CD14-positive monocyte (primary cell): ENCODE measurements around the gene TNFAIP8L1. TPM values are rescaled to one million over a fixed set of nuclear protein-coding genes. Genes with fewer than 3 reads are reported as not detected.

ENCODE experiments used
- DNase-seq, 3 donors: peaks; one replicate each; pipeline ENCODE4 v3.0.0-alpha.2; 2011 to 2022
- H2AFZ ChIP-seq: 2 replicates; pipeline ENCODE4 v1.6.0; 2012; ENCODE audit warnings: mild to moderate bottlenecking, low read depth, low read length, inconsistent platforms; ENCODE audit not compliant: insufficient read depth, poor library complexity, severe bottlenecking
- H3K27ac ChIP-seq, 2 donors: 1 replicate in 1 of 2; 2 replicates in 1 of 2; pipeline ENCODE4 v1.5.1; 2012 to 2013; ENCODE audit warnings: low read length in 2 of 2, control low read depth in 1 of 2, inconsistent platforms in 1 of 2, low read depth in 1 of 2, mild to moderate bottlenecking in 1 of 2
- H3K27me3 ChIP-seq, 2 donors: one replicate each; pipeline versions ENCODE4 v1.6.0 to v1.6.1; 2011 to 2013; ENCODE audit warnings: low read length in 2 of 2; ENCODE audit not compliant: control insufficient read depth in 2 of 2, insufficient read depth in 2 of 2
- H3K36me3 ChIP-seq, 2 donors: replicated peaks in 1 of 2; 1 replicate in 1 of 2; 2 replicates in 1 of 2; pipeline versions ENCODE4 v1.5.1 to v1.6.1; 2012 to 2013; ENCODE audit warnings: low read length in 2 of 2, control low read depth in 1 of 2, inconsistent platforms in 1 of 2, mild to moderate bottlenecking in 1 of 2; ENCODE audit not compliant: insufficient read depth in 2 of 2, control insufficient read depth in 1 of 2
- H3K4me1 ChIP-seq, 2 donors: 1 replicate in 1 of 2; 2 replicates in 1 of 2; pipeline versions ENCODE4 v1.5.1 to v1.6.1; 2012 to 2013; ENCODE audit warnings: low read length in 2 of 2, control low read depth in 1 of 2, inconsistent platforms in 1 of 2, mild to moderate bottlenecking in 1 of 2, moderate library complexity in 1 of 2; ENCODE audit not compliant: insufficient read depth in 2 of 2, control insufficient read depth in 1 of 2
- H3K4me2 ChIP-seq: replicated peaks from 2 replicates; pipeline ENCODE3; 2012; ENCODE audit warnings: low read length, moderate library complexity, mild to moderate bottlenecking; ENCODE audit not compliant: poor library complexity, severe bottlenecking; ENCODE audit errors: extremely low read depth
- H3K4me3 ChIP-seq, 3 experiments: fragments of 200-600 bp in 1 of 3; sonication (generic) in 1 of 3; replicated peaks in 1 of 3; 1 replicate in 2 of 3; 2 replicates in 1 of 3; pipeline ENCODE4 v1.5.1; 2011 to 2013; ENCODE audit warnings: low read length in 3 of 3, mild to moderate bottlenecking in 3 of 3, control low read depth in 2 of 3, low read depth in 2 of 3, inconsistent platforms in 1 of 3, moderate library complexity in 1 of 3
- H3K79me2 ChIP-seq: 2 replicates; pipeline ENCODE4 v1.6.0; 2012; ENCODE audit warnings: mild to moderate bottlenecking, control low read depth, inconsistent platforms, low read length, moderate library complexity; ENCODE audit not compliant: insufficient read depth
- H3K9ac ChIP-seq: 2 replicates; pipeline ENCODE4 v1.6.0; 2017; ENCODE audit warnings: low read length, mild to moderate bottlenecking; ENCODE audit not compliant: insufficient read depth, poor library complexity, severe bottlenecking
- H3K9me3 ChIP-seq, 2 donors: replicated peaks in 1 of 2; 1 replicate in 1 of 2; 2 replicates in 1 of 2; pipeline versions ENCODE4 v1.5.1 to v1.6.1; 2012 to 2013; ENCODE audit warnings: low read length in 2 of 2, control low read depth in 1 of 2; ENCODE audit not compliant: control insufficient read depth in 1 of 2, insufficient read depth in 1 of 2
- H4K20me1 ChIP-seq: 2 replicates; pipeline ENCODE4 v1.6.0; 2012; ENCODE audit warnings: mild to moderate bottlenecking, low read length, control low read depth, moderate library complexity; ENCODE audit not compliant: insufficient read depth
- H3K27ac Mint-ChIP-seq, 7 donors: one replicate each; pipeline ENCODE4 v1.8.0; 2020; ENCODE audit warnings: mild to moderate bottlenecking in 7 of 7, mixed read lengths in 7 of 7, moderate library complexity in 6 of 7, inconsistent platforms in 2 of 7
- H3K27me3 Mint-ChIP-seq, 3 donors: one replicate each; pipeline ENCODE4 v1.8.0; 2021 to 2022; ENCODE audit warnings: low read depth in 3 of 3, mild to moderate bottlenecking in 3 of 3, mixed read lengths in 3 of 3, moderate library complexity in 3 of 3, inconsistent platforms in 1 of 3
- H3K36me3 Mint-ChIP-seq, 2 donors: one replicate each; pipeline ENCODE4 v1.8.0; 2020; ENCODE audit warnings: mixed read lengths in 2 of 2, inconsistent platforms in 1 of 2, mild to moderate bottlenecking in 1 of 2
- H3K4me1 Mint-ChIP-seq: one replicate; pipeline ENCODE4 v1.8.0; 2020; ENCODE audit warnings: mild to moderate bottlenecking, mixed read lengths
- H3K4me3 Mint-ChIP-seq, 2 donors: one replicate each; pipeline ENCODE4 v1.8.0; 2020; ENCODE audit warnings: mild to moderate bottlenecking in 2 of 2, mixed read lengths in 2 of 2, moderate library complexity in 1 of 2
- H3K9me3 Mint-ChIP-seq, 7 donors: one replicate each; pipeline ENCODE4 v1.8.0; 2020 to 2022; ENCODE audit warnings: mixed read lengths in 7 of 7, mild to moderate bottlenecking in 6 of 7, moderate library complexity in 6 of 7, inconsistent platforms in 2 of 7
- WGBS: methylation state at CpG from one replicate; pipeline ENCODE4 v1.1.5; 2013; ENCODE audit warnings: missing lambda C conversion rate; ENCODE audit not compliant: insufficient coverage; 5-methylcytosine and 5-hydroxymethylcytosine counted together
- intact Hi-C, 2 donors: fragments of 100-400 bp; cut with micrococcal nuclease; formaldehyde crosslinking; loops; one replicate each; pipeline versions ENCODE4 v1.15.0 to v1.15.1; 2023
- polyA plus RNA-seq, 3 donors: library from polyadenylated mRNA; depleted of rRNA in 1 of 3; unstranded in 2 of 3; stranded (reverse) in 1 of 3; fragments of 300-500 nt in 2 of 3; fragments of >200 nt in 1 of 3; fragmentation: Illumina TruSeq in 2 of 3; gene quantifications; 1 replicate in 2 of 3; 2 replicates in 1 of 3; pipeline ENCODE4 v1.2.3, GENCODE V29; 2012 to 2021
- TF ChIP-seq, protein P1 (sequence below): fragments of 200-600 bp; IDR thresholded peaks from one replicate; pipeline ENCODE4 v1.8.0; 2022; ENCODE audit warnings: antibody characterized with exemption, mild to moderate bottlenecking

Gene TNFAIP8L1
- polyA plus RNA-seq, 3 donors = 1.8 to 3.9 (median 3.7) TPM

DNA sequence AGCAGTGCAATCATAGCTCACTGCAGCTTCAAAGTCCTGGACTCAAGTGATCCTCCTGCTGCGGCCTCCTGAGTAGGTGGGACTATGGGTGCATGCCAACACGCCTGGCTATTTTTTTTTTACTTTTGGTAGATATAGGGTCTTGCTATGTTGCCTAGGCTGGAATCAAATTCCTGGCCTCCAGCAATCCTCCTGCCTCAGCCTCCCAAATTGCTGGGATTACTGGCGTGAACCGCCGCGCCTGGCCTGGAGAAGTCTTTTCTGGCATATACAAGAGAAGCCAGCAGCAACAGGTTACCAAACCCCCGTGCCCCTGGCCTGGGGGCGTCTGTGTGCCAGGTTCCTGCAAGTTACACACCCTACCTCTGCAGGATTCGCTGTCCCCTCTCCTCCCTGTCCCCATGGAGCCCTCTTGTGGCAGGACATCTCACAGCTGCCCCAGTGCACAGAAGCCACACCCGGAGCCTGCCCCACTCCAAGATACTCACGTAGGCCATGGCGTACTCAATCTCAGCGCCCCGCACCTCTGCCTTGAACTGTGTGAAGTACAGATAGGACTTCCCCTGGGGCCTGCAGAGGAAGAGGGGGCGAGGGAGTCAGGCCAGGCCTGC lies 21.0 kb downstream of the TNFAIP8L1 start:
- peaks cover 14% of the 10 kb centered on the region for H3K79me2 ChIP-seq
- H3K9me3 ChIP-seq = no peaks in the 10 kb centered on the region
- 92% methylated on average over 13 of the region's 15 CpGs for WGBS
- no peak overlapping the region for H3K9ac ChIP-seq
- H2AFZ ChIP-seq = no peak overlapping the region
- no peaks in the 10 kb centered on the region for H3K27me3 ChIP-seq
- no peak for DNase-seq
- H3K9me3 Mint-ChIP-seq = no peaks in the 10 kb centered on the region
- TF ChIP-seq, protein P1, sequence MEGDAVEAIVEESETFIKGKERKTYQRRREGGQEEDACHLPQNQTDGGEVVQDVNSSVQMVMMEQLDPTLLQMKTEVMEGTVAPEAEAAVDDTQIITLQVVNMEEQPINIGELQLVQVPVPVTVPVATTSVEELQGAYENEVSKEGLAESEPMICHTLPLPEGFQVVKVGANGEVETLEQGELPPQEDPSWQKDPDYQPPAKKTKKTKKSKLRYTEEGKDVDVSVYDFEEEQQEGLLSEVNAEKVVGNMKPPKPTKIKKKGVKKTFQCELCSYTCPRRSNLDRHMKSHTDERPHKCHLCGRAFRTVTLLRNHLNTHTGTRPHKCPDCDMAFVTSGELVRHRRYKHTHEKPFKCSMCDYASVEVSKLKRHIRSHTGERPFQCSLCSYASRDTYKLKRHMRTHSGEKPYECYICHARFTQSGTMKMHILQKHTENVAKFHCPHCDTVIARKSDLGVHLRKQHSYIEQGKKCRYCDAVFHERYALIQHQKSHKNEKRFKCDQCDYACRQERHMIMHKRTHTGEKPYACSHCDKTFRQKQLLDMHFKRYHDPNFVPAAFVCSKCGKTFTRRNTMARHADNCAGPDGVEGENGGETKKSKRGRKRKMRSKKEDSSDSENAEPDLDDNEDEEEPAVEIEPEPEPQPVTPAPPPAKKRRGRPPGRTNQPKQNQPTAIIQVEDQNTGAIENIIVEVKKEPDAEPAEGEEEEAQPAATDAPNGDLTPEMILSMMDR = no peak
- H3K36me3 Mint-ChIP-seq = peaks cover 71 to 92% of the 10 kb centered on the region in 2 donors
- H3K4me3 Mint-ChIP-seq = no peak overlapping the region
- peaks cover 54% of the 10 kb centered on the region for H4K20me1 ChIP-seq
- H3K4me2 ChIP-seq = no peak overlapping the region
- no peaks in the 10 kb centered on the region for H3K4me1 Mint-ChIP-seq
- H3K36me3 ChIP-seq = peaks cover 86 to 89% of the 10 kb centered on the region in 2 donors
- intact Hi-C loops = no loop called here
- no peak overlapping the region for H3K27ac Mint-ChIP-seq
- peaks cover 0 to 4% (median 0%) of the 10 kb centered on the region in 3 donors for H3K27me3 Mint-ChIP-seq
- no peaks in the 10 kb centered on the region for H3K4me1 ChIP-seq
- H3K4me3 ChIP-seq = no peak overlapping the region
- H3K27ac ChIP-seq = no peak overlapping the region

DNA sequence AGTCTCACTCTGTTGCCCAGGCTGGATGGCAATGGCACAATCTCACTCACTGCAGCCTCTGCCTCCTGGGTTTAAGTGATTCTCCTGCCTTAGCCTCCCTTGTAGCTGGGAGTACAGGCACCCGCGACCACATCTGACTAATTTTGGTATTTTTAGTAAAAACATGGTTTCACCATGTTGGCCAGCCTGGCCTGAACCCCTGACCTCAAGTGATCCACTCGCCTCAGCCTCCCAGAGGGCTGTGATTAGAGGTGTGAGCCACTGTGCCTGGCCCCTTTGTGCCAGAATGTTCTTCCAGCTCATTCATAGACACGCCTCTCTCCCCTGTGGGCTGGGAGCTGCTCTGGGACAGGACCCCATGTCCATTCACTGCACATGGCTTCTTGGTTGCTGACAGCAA lies 21.7 kb downstream of the TNFAIP8L1 start:
- no peak overlapping the region for H2AFZ ChIP-seq
- peaks cover 73 to 91% of the 10 kb centered on the region in 2 donors for H3K36me3 Mint-ChIP-seq
- no peak for DNase-seq
- H3K27me3 ChIP-seq = no peaks in the 10 kb centered on the region
- no peaks in the 10 kb centered on the region for H3K4me1 Mint-ChIP-seq
- H3K4me3 ChIP-seq = no peak overlapping the region
- peak overlapping the region in 2 of 7 donors; percentile 54 to 55 for H3K27ac Mint-ChIP-seq
- no peak overlapping the region for H3K9ac ChIP-seq
- H3K4me1 ChIP-seq = no peaks in the 10 kb centered on the region
- no peaks in the 10 kb centered on the region for H3K9me3 ChIP-seq
- no peak overlapping the region for H3K4me3 Mint-ChIP-seq
- intact Hi-C loops = no loop called here
- no peak overlapping the region for H3K4me2 ChIP-seq
- peaks cover 61% of the 10 kb centered on the region for H4K20me1 ChIP-seq
- no peak overlapping the region for H3K27ac ChIP-seq
- peaks cover 19% of the 10 kb centered on the region for H3K79me2 ChIP-seq
- H3K36me3 ChIP-seq = peaks cover 83 to 90% of the 10 kb centered on the region in 2 donors
- TF ChIP-seq, protein P1 = no peak
- H3K9me3 Mint-ChIP-seq = no peaks in the 10 kb centered on the region
- peaks cover 0 to 4% (median 0%) of the 10 kb centered on the region in 3 donors for H3K27me3 Mint-ChIP-seq
- WGBS = 100% methylated on average over 2 of the region's 4 CpGs
